ENCODE data around the gene PLD3.

GRCh38 chr19:40304306-40304705 lies 44.2 kb upstream of the PLD3 start:
- no peak for TF ChIP-seq POLR2A (IDR thresholded peaks at IDR 0.05)
- TF ChIP-seq, protein P1, sequence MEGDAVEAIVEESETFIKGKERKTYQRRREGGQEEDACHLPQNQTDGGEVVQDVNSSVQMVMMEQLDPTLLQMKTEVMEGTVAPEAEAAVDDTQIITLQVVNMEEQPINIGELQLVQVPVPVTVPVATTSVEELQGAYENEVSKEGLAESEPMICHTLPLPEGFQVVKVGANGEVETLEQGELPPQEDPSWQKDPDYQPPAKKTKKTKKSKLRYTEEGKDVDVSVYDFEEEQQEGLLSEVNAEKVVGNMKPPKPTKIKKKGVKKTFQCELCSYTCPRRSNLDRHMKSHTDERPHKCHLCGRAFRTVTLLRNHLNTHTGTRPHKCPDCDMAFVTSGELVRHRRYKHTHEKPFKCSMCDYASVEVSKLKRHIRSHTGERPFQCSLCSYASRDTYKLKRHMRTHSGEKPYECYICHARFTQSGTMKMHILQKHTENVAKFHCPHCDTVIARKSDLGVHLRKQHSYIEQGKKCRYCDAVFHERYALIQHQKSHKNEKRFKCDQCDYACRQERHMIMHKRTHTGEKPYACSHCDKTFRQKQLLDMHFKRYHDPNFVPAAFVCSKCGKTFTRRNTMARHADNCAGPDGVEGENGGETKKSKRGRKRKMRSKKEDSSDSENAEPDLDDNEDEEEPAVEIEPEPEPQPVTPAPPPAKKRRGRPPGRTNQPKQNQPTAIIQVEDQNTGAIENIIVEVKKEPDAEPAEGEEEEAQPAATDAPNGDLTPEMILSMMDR (IDR thresholded peaks at IDR 0.05): no peak
- no peak for TF ChIP-seq EP300 (IDR thresholded peaks at IDR 0.05)
